K562 (cell line): Measurements from ENCODE around the gene HRCT1. TPM values are rescaled to one million over a fixed set of nuclear protein-coding genes. Genes with fewer than 3 reads are reported as not detected.

ENCODE experiments used
- ATAC-seq: fragments of 200-7000 bp; cut with Tn5 transposase; 3 replicates; pipeline ENCODE4 v1.9.1; 2020; ENCODE audit warnings: moderate library complexity
- BruUV-seq: library from RNA; stranded (reverse); fragments of 400-500 nt; replicated peaks from 2 replicates; lab custom pipeline; 2021; lab: Mats Ljungman, UMichigan
- CTCF ChIA-PET: fragments of 300-600 bp; formaldehyde crosslinking; extraction: SDS; loops from one replicate; lab custom pipeline; 2021; ENCODE audit warnings: low intra/inter-chr PET ratio; lab: Yijun Ruan, JAX
- POLR2A ChIA-PET: fragments of 300-600, 350-650 bp; sonication (Branson Sonifier 250); formaldehyde crosslinking; extraction: SDS; loops from one replicate; lab custom pipeline; 2021; ENCODE audit warnings: antibody characterized with exemption, inconsistent platforms; lab: Yijun Ruan, JAX
- DNase-seq, 4 experiments: peaks; one replicate each; pipeline versions ENCODE4 v3.0.0 to v3.0.0-alpha.2; 2011 to 2018; ENCODE audit warnings: low spot score in 3 of 4, mixed read lengths in 3 of 4; ENCODE audit errors: extremely low read depth in 1 of 4
- FAIRE-seq: peaks from 2 replicates; lab custom pipeline; 2011; peaks lifted over from hg19 to GRCh38; lab: Jason Lieb, UNC
- H2AFZ ChIP-seq: 2 replicates; pipeline ENCODE4 v1.6.0; 2011; ENCODE audit warnings: low read depth, low read length, control low read depth, inconsistent platforms
- H3K27ac ChIP-seq: fragments of 200-600 bp; 3 replicates; pipeline ENCODE4 v1.8.0; 2011; ENCODE audit warnings: low read depth, mild to moderate bottlenecking, control low read depth, inconsistent platforms, low read length, moderate library complexity, mixed read lengths; ENCODE audit errors: extremely low read depth
- H3K27me3 ChIP-seq, 2 experiments: fragments of 300-600 bp in 1 of 2; 2 replicates in 1 of 2; 3 replicates in 1 of 2; pipeline versions ENCODE4 v1.6.0 to v1.8.0; 2011; ENCODE audit warnings: inconsistent platforms in 2 of 2, low read length in 2 of 2, mild to moderate bottlenecking in 1 of 2, mixed read lengths in 1 of 2, moderate library complexity in 1 of 2; ENCODE audit not compliant: control insufficient read depth in 2 of 2, insufficient read depth in 2 of 2
- H3K36me3 ChIP-seq: fragments of 300-600 bp; 3 replicates; pipeline ENCODE4 v1.8.0; 2011; ENCODE audit warnings: mild to moderate bottlenecking, low read length, inconsistent platforms; ENCODE audit not compliant: control insufficient read depth, insufficient read depth
- H3K4me1 ChIP-seq, 2 experiments: fragments of 200-600 bp in 1 of 2; replicated peaks in 1 of 2; 2 replicates in 1 of 2; 3 replicates in 1 of 2; pipeline versions ENCODE4 v1.5.1 to v1.8.0; 2011; ENCODE audit warnings: inconsistent platforms in 2 of 2, low read length in 2 of 2, mild to moderate bottlenecking in 1 of 2, mixed read lengths in 1 of 2, moderate library complexity in 1 of 2; ENCODE audit not compliant: control insufficient read depth in 2 of 2, insufficient read depth in 2 of 2
- H3K4me2 ChIP-seq: 2 replicates; pipeline ENCODE4 v1.6.1; 2011; ENCODE audit warnings: low read length, control low read depth, inconsistent platforms, mixed read lengths; ENCODE audit not compliant: insufficient read depth
- H3K4me3 ChIP-seq: fragments of 200-600 bp; sonication (generic), shearing (Covaris generic); 2 replicates; pipeline ENCODE4 v1.5.1; 2016; ENCODE audit warnings: control low read depth, inconsistent platforms
- H3K79me2 ChIP-seq: fragments of 200-600 bp; 3 replicates; pipeline ENCODE4 v1.8.0; 2011; ENCODE audit warnings: low read length, inconsistent platforms; ENCODE audit not compliant: control insufficient read depth, insufficient read depth
- H3K9ac ChIP-seq, 2 experiments: 2 replicates each; pipeline versions ENCODE4 v1.6.0 to v1.6.1; 2011; ENCODE audit warnings: low read depth in 2 of 2, low read length in 2 of 2, control low read depth in 1 of 2, inconsistent platforms in 1 of 2, mild to moderate bottlenecking in 1 of 2, mixed read lengths in 1 of 2; ENCODE audit not compliant: insufficient read depth in 1 of 2
- H3K9me1 ChIP-seq: one replicate; pipeline ENCODE4 v1.6.0; 2011; ENCODE audit warnings: inconsistent platforms, mild to moderate bottlenecking, low read length, moderate library complexity; ENCODE audit not compliant: control insufficient read depth, insufficient read depth
- H3K9me3 ChIP-seq: replicated peaks from 2 replicates; pipeline ENCODE4 v1.5.1; 2011; ENCODE audit warnings: low read depth, low read length, inconsistent platforms; ENCODE audit not compliant: control insufficient read depth, insufficient read depth
- H4K20me1 ChIP-seq: replicated peaks from 2 replicates; pipeline ENCODE4 v1.6.1; 2011; ENCODE audit warnings: low read length, inconsistent platforms, mixed read lengths; ENCODE audit not compliant: control insufficient read depth, insufficient read depth
- ATF3 ChIP-seq, 2 experiments: fragments of 450-650 bp in 1 of 2; sonication (generic) in 1 of 2; formaldehyde crosslinking in 1 of 2; IDR thresholded peaks in 1 of 2; conservative IDR thresholded peaks in 1 of 2; 2 replicates each; pipeline versions ENCODE4 v1.6.1 to v1.8.1; 2016 to 2023; ENCODE audit warnings: mild to moderate bottlenecking in 2 of 2, moderate library complexity in 2 of 2, inconsistent platforms in 1 of 2, missing genetic modification reagents in 1 of 2
- ATF4 ChIP-seq: fragments of 450-650 bp; formaldehyde crosslinking; IDR thresholded peaks from 2 replicates; pipeline ENCODE4 v1.4.0; 2022; ENCODE audit warnings: mild to moderate bottlenecking, moderate library complexity
- NBN ChIP-seq: fragments of 450-650 bp; IDR thresholded peaks from 2 replicates; pipeline ENCODE4 v1.6.1; 2016; ENCODE audit warnings: low read depth, mild to moderate bottlenecking
- ZBTB34 ChIP-seq: fragments of 250-450 bp; sonication (Bioruptor Pico); IDR thresholded peaks from 2 replicates; pipeline ENCODE4 v1.8.0; 2021; ENCODE audit warnings: mild to moderate bottlenecking, moderate library complexity
- ZC3H4 ChIP-seq: sonication (generic); formaldehyde crosslinking; IDR thresholded peaks from 2 replicates; pipeline ENCODE4 v1.9.0; 2021; ENCODE audit warnings: missing genetic modification reagents, borderline replicate concordance
- ZNF175 ChIP-seq: fragments of 200-800 bp; sonication (Bioruptor generic); IDR thresholded peaks from 2 replicates; pipeline ENCODE4 v1.6.1; 2016; ENCODE audit warnings: low read depth, mild to moderate bottlenecking, missing genetic modification characterization, missing compliant biosample characterization
- ZNF586 ChIP-seq: fragments of 450-650 bp; formaldehyde crosslinking; conservative IDR thresholded peaks from 2 replicates; pipeline ENCODE4 v1.4.0; 2020; ENCODE audit warnings: mild to moderate bottlenecking, moderate library complexity
- ZSCAN32 ChIP-seq: fragments of 450-650 bp; formaldehyde crosslinking; IDR thresholded peaks from 2 replicates; pipeline ENCODE4 v1.4.0; 2020; ENCODE audit warnings: mild to moderate bottlenecking, moderate library complexity
- WGBS: fragments of 100-300 bp; shearing (Covaris generic); methylation state at CpG from one replicate; pipeline ENCODE4 v1.1.6; 2016; ENCODE audit warnings: low coverage, mixed read lengths; ENCODE audit not compliant: insufficient coverage; ENCODE audit errors: missing lambda C conversion rate; 5-methylcytosine and 5-hydroxymethylcytosine counted together
- in situ Hi-C: fragments of 300-500 bp; cut with MboI; formaldehyde crosslinking; loops from 4 replicates; pipeline ENCODE4 v1.15.0; 2018; ENCODE audit warnings: inconsistent platforms, mixed read lengths
- intact Hi-C: fragments of 100-400 bp; cut with micrococcal nuclease; formaldehyde crosslinking; loops from 2 replicates; pipeline ENCODE4 v1.14.2; 2022
- polyA plus RNA-seq, 8 experiments: library from polyadenylated mRNA; depleted of rRNA in 4 of 8; stranded (reverse) in 5 of 8; unstranded in 3 of 8; fragments of >200 nt; fragmentation: Nextera tagmentation in 2 of 8; fragmentation: Illumina TruSeq in 1 of 8; extraction: Ambion mirVana in 2 of 8; extraction: Trizol in 1 of 8; gene quantifications; 2 replicates each; pipeline versions ENCODE4 v1.2.1 to v1.2.3, GENCODE V29; 2011 to 2014; ENCODE audit warnings: inconsistent platforms in 1 of 8, missing spikeins in 1 of 8
- total RNA-seq, 7 experiments: library from RNA; depleted of rRNA in 6 of 7; stranded (reverse); fragments of >200 nt in 6 of 7; fragmentation: Illumina TruSeq in 2 of 7; extraction: Trizol in 2 of 7; gene quantifications; 2 replicates each; pipeline versions ENCODE4 v1.2.1 to v1.2.3, GENCODE V29; 2011 to 2021; ENCODE audit warnings: low replicate concordance in 1 of 7

Gene HRCT1
- total and polyA plus RNA-seq, 9 of the 15 experiments (the other 6 are each of a cell fraction or from before 2014, with no cell fraction given) = 0.40 TPM; not detected in 8

- Histone ChIP-seq H3K4me2 (no peak overlapping the region), H3K27ac (no peak overlapping the region), H3K79me2 (no peaks in the 10 kb centered on the region), H3K27me3 (peaks cover 12 to 69% of the 10 kb centered on the region in 2 experiments; a peak in 4 of 5 replicates), H3K9me3 (no peaks in the 10 kb centered on the region), H3K4me3 (no peak overlapping the region), H3K36me3 (no peaks in the 10 kb centered on the region), H2AFZ (no peak overlapping the region), H3K9ac (no peak overlapping the region), H4K20me1 (no peaks in the 10 kb centered on the region), H3K4me1 (no peaks in the 10 kb centered on the region), H3K9me1 (no peaks in the 10 kb centered on the region)
- TF ChIP-seq ATF3 (IDR thresholded peaks at IDR 0.05) (no peak), ATF3 (CRISPR knock-in tag; conservative IDR thresholded peaks at IDR 0.05) (no peak), ZNF175 (CRISPR knock-in tag) (no peak), ZNF586 (CRISPR knock-in tag) (no peak)
- DNase-seq (no peak), ATAC-seq (no peak), FAIRE-seq (no peak)
- CTCF ChIA-PET = no interaction called here
- POLR2A ChIA-PET = interaction anchor here (0.9 kb wide), 1 partner anchor 10 kb away, joined by 3 read pairs; no protein-coding TSS in a partner anchor
- BruUV-seq = no TSS peak
- in situ Hi-C loops = no loop called here
- 3% methylated on average over 3 of the region's 3 CpGs for WGBS
- intact Hi-C loops = no loop called here
Measured at GRCh38 chr9:35856206-35856605, 49.8 kb upstream of the HRCT1 start.

GRCh38 chr9:35856882-35857281, 49.1 kb upstream of the HRCT1 start:
- DNase-seq = no peak

More at GRCh38 chr9:35856882-35857281, 49.1 kb upstream of the HRCT1 start:
- Histone ChIP-seq H2AFZ (no peak overlapping the region), H3K4me2 (no peak overlapping the region), H3K4me1 (no peaks in the 10 kb centered on the region), H3K9me3 (no peaks in the 10 kb centered on the region), H4K20me1 (no peaks in the 10 kb centered on the region), H3K9me1 (no peaks in the 10 kb centered on the region), H3K9ac (no peak overlapping the region), H3K79me2 (no peaks in the 10 kb centered on the region)
- ATAC-seq (no peak), FAIRE-seq (no peak)
- intact Hi-C loops (no loop called here), in situ Hi-C loops (no loop called here)
- CTCF ChIA-PET = no interaction called here
- BruUV-seq = no TSS peak
- TF ChIP-seq NBN = no peak
- TF ChIP-seq ZSCAN32 (CRISPR knock-in tag) = no peak
- TF ChIP-seq ZC3H4 = no peak
- TF ChIP-seq ZBTB34 (CRISPR knock-in tag) = no peak
- no peak for TF ChIP-seq ATF4
- TF ChIP-seq, all 486 proteins: peak for 0
- Histone ChIP-seq H3K4me3 (no peak overlapping the region), H3K27ac (no peak overlapping the region), H3K36me3 (no peaks in the 10 kb centered on the region), H3K27me3 (peaks cover 16 to 76% of the 10 kb centered on the region in 2 experiments)
- 0% methylated on average over 4 of the region's 5 CpGs for WGBS
- POLR2A ChIA-PET = interaction anchor here (0.9 kb wide), 1 partner anchor 11 kb away, joined by 3 read pairs; no protein-coding TSS in a partner anchor
